Superior temporal gyrus (tissue), 1 donor: ENCODE results near the gene BBS12.
A peak's percentile ranks its signal among the peaks of the same experiment; 100 is the strongest.

Source experiments
- DNase-seq: peaks from one replicate; pipeline ENCODE4 v3.0.0-alpha.2; 2016; ENCODE audit errors: extremely low spot score

Gene BBS12

DNA sequence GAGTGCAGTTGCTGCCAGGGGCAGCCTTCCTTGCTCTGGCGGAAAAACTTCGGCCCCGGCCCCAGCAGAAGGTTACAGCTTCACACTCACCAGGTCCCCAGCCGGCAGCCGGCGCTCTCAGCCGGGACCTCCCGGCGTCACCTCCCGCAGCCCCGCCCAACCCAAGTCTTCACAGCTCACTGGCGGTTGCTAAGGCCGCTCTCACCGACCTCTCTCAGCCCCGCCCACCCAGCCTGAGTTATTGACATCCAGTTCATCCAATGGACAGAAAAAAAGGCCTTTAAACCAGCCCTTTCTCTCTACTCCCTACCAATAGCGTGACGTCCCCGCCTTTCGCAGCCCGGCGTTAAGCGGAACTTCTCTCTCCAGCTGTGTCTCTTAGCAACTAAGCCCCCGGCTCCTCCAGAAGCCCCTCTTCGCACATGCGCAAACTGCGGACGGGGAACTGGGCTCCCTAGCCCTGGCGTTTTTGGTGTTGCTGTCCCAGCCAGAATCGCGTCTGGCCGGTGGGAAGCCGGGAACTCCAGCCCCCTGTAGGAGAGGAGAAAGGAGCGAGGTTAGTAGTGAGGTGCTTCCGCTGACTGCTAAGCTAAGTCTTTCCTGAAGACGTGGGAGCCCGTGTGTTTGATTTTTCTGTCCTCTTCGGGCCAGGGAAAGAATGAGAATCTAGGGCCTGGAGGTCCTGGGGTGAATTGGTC is at the start of gene BBS12:
Gene BBS12 (plus strand): TSS at position 376 of the 698 bp plus-strand sequence. CDS start 9,189 bp downstream, outside the sequence.
- peak; percentile 99 for DNase-seq

DNA sequence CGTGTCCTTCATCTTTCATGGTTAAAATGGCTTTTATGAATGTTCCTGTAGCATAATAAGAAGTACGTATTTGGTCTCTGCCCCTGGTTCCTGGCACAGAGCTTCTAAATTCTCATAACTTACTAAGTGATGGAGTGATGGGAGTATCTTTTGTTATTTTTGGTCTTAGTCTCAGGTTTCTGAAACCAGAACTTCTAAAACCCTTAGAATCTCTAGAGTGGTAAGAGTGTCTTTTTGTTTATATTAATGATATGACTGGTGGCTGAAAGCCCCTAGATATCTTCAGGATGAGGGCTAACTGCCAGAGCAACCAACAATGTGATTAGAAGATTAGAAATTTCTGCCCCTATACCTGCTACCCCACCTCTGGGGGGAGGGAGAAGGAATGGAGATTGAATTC is 45.8 kb upstream of the BBS12 start:
- no peak for DNase-seq

DNA sequence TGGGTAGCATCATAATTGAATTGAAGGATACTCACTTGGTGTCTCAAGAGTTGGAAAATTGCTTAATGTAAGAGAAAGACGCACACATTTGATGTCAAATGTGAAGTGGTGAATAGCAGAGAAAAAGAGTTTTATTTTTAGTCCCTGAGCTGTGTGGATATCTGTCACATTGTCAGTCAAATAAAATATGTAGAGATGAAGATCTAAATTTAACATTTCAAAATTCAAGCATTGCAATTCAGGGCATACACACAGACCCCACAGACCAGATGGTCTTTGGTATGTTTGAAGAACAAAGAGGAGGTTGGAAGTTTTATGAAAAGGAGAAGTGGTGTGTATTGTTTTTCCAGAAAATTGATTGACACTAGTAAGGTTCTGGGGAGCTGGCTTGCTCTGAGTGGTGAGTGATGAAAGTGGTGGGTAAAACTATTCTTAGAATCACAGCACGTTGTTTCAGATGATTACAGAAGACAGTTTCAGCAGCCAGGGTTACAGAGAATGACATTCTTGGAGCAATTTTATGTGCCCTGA is 44.9 kb upstream of the BBS12 start:
- no peak for DNase-seq

DNA sequence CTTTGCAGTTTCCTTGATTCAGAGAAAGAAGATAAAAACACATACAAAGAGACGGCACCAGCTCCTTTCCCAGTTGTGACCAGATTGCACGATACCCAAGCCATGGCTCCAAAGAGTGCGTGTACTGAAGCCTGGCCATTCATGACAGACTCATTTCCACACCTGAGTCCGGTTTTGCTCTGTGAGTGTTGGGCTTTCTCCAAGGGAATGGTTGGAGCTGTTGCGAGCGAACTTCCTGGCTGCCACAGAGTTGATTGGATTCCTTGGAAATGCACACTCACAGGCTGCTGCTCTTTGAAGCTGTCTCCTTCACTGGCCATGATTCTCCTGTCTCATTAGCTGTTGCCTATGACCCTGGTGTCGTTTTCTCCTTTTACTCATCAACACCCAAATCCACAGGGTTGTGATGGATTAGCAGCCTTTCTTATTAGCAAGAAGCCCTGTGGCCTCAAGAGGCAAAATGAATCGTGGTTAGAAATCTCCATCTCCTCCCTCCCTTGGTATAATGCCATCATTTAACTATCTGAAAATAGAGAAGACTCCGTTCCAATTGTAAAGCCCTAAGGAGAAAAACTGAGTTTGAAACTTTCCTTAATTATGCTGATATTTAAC is 43.9 kb upstream of the BBS12 start:
- DNase-seq = no peak

DNA sequence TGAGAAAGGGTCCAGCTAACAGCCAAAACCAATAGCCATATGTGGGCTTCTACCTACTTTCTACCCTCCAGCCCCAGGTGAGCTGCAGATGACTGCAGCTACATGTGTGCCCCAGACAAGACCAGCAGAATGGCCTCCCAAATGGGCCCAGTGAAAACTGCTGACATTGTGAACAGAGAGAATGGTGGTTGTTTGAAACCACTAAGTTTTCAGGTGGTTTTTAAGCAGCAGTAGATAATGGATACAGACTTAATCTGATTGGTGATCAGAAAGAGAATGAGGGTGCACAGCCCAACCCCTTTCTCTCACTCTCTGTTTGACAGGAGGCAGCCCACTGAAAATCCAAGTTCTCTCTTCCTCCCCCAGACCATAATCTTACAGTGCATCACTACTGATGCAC is 42.5 kb upstream of the BBS12 start:
- no peak for DNase-seq

DNA sequence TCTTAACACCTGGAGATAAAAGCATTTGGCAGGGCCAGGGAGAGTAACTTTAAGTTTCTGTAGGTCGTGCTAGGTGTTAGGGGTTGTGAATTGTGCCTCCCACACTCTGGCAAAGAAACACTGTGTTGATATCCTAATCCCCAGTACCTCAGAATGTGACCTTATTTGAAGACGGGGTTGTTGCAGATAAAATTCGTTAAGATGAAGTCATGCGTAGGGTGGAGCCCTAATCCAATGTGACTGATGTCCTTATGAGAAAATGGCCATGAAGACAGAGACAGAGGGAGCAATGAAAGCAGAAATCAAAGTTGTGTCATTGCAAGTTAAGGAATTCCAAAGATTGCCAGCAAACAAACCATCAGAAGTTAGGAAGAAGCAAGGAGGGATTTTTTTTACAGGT is 40.5 kb upstream of the BBS12 start:
- no peak for DNase-seq

DNA sequence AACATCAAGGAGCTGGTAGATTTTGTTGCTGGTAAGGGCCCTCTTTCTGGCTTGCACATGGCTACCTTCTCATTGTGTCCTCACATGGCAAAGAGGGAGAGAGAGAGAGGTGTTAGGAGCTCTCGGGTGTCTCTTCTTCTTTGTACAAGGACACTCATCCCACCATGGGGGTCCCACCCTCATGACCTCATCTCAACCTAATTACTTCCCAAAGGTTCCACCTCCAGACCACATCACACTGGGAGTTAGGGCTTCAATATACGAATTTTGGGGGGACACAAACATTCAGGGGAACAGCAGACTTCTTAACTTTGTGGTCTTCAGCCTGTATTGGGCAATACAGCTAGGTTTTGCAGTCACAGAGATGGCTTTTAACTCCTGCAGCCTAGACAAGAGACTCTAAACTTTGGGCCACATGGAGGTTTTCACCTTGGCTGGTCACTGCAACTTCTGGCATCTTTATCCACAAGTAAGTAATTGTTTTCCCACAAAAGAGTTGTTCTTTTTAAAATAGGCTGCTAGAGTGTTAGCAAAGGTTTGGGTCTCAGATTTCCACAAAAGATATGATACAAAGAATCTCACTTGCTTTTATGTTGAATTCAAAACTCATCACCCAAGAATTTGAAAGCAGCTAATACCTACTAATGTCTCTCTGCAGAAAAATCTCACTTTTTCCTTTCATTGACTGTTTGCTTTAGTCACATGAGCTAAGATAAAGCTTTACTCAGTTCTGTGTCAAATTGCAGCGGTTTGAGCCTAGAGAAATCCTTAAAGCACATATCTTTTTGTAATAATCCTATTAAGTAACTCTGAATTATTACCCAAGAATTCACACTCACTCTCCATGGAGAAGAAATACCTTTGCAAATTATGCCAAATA is 39.6 kb upstream of the BBS12 start:
- DNase-seq = no peak

DNA sequence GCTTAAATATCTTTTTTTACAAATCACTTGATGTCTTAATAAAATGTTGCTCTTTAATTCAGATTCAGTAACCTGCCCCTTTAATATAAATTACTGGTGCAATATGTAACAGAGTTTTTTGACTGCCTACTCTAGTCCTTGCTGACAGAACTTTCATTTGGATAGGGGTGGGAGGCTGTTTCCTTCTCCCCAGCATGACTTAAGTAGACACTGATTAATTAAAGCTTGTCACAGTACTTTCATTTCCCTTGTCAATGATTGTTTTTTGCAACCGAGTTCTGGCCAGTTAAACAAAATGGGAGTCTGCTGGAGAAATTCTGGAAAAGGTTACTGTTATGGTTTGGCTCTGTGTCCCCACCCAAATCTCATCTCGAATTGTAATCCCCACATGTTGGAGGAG is 37.3 kb upstream of the BBS12 start:
- no peak for DNase-seq

DNA sequence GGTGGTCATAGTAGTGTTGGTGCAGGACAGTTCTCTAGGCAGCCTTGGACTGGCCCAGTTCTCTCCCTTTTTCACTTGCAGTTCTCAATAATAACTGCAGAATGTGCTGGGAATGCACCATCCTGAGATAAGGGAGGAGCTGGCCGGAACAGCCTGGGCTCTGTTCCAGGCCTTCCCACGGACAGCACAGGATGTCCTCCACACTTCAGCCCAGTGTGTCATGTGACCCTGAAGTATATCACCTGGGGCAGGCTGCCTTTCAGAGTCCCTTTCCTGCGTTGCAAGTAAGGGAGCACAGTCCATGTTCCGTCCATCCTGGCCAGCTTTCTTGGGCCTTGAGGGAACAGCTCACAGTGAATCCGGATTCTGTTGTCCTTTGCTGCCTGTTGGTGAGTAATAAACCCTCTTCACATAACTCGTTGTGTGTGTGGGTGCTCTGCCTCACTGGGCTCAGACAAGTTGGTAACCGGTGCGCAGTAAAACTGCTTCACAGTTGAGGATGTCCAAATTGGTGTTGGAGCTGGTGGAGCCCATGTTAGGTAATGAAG is 32.3 kb upstream of the BBS12 start:
- no peak for DNase-seq

DNA sequence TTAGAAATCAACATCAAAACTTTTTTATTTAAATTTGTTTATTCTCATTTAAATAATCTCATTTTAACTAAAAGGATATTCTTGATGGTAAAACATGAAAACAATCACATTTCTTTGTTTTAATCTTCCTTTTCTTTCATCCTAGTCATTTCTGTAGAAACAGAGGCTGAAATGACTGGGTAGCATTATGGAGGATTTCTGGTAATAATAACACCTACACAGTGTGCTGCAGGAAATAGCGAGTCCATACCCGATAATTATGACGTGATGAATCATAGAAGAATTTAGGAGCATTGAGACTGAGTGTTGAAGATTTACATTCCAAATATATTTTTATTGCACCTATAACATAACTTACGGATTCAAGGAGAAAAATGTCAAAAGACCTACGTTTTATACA is 31.4 kb upstream of the BBS12 start:
- DNase-seq = no peak

DNA sequence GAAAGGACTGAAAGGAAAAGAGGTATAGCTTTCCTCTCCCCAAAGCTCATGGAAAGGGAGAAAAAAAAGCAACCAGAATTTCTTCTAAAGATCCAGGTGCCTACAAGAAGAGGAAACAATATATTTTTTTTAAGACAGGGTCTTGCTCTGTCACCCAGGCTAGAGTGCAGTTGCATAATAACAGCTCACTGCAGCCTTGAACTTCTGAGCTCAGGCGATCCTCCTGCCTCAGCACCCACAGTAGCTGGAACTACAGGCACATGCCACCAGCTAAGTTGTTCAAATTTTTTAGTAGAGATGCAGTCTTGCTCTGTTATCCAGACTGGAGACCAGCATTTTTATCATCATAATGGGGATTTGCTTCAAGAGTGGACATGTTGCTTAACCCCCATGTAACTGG is 30.5 kb upstream of the BBS12 start:
- no peak for DNase-seq

DNA sequence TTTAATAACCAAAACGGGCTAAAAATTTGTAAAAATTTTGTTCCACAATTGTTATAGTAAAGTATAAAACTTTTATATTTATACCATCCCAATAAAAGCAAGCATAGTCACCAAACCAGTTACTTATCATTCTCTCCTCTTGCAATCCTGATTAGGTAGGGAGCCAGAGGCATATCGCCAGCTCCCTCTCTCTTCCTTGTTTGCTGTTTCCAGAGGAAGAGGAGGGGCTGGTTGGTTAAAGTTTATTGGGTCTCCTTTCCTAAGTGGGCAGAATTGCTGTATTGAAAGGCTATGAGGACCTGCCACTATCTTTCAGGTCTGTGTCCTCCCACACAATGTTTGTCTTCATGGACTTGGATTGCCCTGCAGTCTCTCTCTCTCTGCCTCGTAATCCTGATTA is 29.6 kb upstream of the BBS12 start:
- DNase-seq = no peak

DNA sequence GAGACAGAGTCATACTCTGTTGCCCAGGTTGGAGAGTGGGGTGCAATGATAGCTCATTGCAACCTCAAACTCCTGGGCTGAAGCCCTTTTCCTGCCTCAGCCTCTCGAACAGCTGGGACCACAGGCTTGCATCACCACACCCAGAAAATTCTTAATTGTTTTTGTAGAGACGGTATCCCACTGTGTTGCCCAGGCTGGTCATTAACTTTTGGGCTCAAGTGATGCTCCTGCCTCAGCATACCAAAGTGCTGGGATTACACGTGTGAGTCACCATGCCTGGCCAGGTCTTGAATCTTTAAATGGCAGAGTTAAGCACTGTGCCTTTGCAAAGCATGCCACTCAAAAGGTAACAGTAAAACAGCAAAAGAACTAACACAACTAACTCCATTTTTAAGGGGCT is 28.6 kb upstream of the BBS12 start:
- no peak for DNase-seq

DNA sequence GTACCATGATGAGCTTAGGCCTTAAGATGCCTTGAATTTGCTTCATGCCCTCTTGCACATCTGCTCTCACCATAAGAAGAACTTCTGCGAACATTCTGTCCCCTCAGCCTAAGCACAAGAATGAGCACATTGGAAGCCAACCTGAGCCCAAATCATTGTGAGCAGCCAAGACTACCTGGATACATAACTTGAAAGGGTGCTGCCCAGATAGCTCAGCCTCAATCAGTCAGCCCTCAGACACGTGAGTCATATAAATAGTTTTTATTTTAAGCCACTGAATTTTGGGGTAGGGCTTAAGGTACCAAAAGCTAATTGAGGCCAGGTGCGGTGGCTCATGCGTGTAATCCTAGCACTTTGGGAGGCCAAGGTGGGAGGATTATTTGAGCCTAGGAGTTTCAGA is 27.5 kb upstream of the BBS12 start:
- no peak for DNase-seq

DNA sequence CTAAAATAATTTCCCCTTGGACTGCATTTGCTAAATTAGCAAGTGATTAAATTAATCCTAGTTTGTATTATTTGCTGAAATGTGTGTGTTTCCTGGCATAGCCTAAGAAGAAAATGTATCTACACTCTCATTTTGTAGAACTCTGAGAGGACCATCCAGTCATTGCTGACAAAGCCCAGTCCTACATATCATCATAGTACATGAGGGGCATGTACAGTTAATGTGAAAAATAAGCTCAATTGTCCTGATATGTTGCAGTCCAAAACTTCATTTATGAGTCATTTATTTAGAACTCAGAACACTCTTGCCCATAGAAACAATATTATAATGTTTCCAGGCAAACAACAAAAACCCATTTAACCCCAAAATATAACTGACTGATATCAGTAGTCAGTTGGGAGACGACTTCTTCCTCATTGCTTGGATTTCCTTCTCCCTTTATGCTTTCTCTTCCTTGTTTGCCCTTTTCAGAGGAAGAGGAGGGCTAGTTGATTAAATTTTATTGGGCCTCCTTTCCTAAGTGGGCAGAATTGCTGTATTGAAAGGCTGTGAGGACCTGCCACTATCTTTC is 26.9 kb upstream of the BBS12 start:
- no peak for DNase-seq

DNA sequence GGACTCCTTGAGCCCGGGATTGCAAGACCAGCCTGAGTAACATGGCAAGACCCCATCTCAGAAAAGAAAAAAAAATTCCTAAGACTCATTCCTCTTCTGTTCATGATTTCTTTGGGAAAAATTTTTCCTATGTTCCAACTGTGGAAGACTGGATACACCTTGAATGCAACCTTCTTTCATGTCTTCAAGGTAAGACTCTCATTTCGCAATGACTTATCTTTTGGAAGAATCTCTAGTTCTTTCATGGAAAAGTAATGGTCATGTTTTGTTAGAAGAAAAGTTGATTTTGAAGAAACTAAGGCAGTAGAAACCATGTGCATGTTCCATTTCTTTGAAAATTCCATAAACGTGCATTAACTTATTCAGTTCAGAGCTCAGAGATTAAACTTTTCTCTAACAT is 26.0 kb upstream of the BBS12 start:
- no peak for DNase-seq

DNA sequence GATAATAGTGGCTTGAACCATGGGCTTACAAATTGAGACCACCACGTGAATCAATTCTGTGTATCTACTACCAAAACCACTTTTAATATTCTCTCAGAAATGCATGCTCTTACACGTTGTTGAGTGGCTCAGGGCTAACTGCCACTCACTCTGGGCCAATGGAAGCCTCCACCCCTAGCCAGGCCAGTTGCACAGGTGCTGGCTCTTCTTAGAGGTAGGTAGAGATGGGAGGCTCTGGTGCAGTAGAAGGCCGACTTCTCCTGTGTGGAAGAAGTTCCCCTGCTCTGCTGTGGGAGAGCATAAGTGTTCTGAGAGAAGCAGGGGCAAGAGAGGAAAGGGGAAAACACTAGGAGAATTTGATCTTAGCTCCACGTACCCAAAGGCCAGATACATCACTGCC is 25.0 kb upstream of the BBS12 start:
- no peak for DNase-seq

DNA sequence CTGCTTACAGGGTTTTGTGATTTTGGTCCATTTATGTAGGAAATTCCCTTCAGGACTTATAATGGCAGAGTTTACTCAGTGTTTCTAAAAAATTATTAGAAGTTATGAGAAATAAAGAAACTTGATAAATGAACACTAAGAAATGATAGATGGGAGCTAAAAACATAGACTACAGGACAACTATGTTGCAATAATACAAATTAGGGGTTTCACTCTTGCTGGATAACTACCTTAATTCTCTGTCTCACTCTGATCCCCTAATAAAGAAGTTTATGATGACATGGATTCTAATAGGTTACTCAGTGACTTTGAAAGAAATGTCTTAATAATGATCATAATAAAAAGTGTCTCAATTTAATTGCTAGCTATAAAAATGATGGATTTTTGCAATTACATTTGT is 23.3 kb upstream of the BBS12 start:
- DNase-seq = no peak

DNA sequence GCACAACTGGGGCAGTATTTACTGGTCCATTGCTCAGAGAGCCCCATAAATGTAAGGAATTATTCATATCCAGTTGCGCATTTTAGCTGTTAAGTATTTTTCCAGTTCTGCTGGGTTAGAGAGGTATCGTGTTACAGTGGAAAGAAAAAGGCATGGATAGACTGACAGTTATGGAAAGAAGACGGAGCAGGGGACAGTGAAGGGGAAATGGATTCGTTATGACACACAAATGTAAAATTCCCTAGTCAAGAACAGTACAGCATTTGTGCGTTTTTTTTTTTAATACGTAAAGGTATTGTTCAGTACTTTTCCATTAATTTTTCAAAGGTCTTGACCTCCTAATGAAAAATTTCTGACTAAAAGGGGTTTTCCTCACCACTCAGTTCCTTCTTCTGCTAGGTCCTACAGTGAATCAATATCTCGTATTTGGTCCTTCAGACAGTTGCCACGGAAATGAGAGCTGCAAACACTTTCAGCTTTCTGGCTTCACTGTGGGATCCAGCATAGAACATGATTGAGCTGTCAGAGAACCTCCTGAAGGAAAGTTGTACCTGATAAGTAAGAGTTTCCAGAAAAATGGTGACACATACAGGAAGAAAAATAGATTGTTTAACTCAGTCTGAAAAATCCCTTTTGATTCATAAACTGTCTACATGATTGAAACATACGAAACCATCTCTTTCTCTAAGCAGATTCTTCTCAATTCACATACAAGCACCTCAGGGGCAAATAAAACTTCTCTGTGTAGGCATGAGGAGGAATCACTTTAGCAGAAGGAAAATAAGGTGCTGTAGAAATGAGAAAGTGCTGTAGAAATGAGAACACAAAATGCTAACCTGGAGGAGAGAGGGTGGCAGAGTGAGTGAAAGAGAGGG is 21.8 kb upstream of the BBS12 start:
- DNase-seq = no peak

DNA sequence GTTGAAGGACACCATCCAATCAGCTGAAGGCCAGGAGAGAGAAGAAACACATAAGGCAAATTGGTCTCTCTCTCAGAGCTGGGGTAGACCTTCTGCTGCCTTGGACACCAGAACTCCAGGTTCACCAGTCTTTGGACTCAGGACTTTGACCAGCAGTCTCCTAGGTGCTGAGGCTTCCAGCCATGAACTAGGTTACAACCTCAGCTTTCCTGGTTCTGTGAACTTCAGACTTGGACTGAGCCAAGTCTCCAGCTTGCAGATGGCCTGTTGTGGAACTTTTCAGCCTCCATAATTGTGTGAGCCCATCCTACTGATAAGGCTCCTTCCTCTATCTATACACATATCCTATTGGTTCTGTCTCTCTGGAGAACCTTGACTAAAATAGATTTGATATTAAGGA is 20.6 kb upstream of the BBS12 start:
- no peak for DNase-seq

DNA sequence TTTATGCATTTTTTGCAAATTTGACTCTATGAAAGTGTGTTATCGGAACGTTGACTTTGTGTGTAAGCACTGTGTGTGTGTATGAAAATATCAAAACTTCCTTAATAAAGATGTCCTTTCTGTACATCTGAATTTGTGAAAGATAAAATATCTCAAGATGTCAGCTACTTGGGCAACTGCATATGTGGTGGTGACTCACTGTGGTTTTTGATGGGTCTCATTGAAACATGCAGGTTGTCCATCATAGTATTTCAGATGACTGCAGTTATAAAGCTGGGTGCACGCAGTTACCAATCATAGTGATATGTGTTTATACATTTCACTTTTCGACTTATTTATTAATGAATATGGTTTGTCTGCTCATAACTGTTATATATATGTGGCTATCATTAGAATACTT is 19.7 kb upstream of the BBS12 start:
- DNase-seq = no peak
